CD8-positive, alpha-beta memory T cell (primary cell): ENCODE data around the gene MYO5B. TPM values are rescaled to one million over a fixed set of nuclear protein-coding genes. Genes with fewer than 3 reads are reported as not detected.

Source experiments
- CTCF ChIA-PET: fragments of 350-600 bp; sonication (Branson Sonifier 250); formaldehyde crosslinking; loops from one replicate; lab custom pipeline; 2021; ENCODE audit warnings: antibody characterized with exemption; lab: Charles Lee
- POLR2A ChIA-PET: fragments of 350-600 bp; sonication (Branson Sonifier 250); formaldehyde crosslinking; loops from one replicate; lab custom pipeline; 2021; ENCODE audit warnings: antibody characterized with exemption; lab: Charles Lee
- DNase-seq, 5 donors: peaks; one replicate each; pipeline versions ENCODE4 v3.0.0 to v3.0.0-alpha.2; 2020 to 2022; ENCODE audit warnings: mixed read lengths in 1 of 5
- H3K27ac ChIP-seq: one replicate; pipeline ENCODE4 v1.7.0; 2013; ENCODE audit warnings: low read depth, mild to moderate bottlenecking, low read length, moderate library complexity
- H3K27me3 ChIP-seq: 2 replicates; pipeline ENCODE4 v1.7.0; 2013; ENCODE audit warnings: low read length, mild to moderate bottlenecking; ENCODE audit not compliant: insufficient read depth, poor library complexity, severe bottlenecking
- H3K36me3 ChIP-seq: 2 replicates; pipeline ENCODE4 v1.7.0; 2013; ENCODE audit warnings: mild to moderate bottlenecking, low read length, moderate library complexity; ENCODE audit not compliant: insufficient read depth
- H3K4me1 ChIP-seq: 2 replicates; pipeline ENCODE4 v1.7.0; 2013; ENCODE audit warnings: mild to moderate bottlenecking, low read length, moderate library complexity; ENCODE audit not compliant: insufficient read depth
- H3K4me3 ChIP-seq: 2 replicates; pipeline ENCODE4 v1.7.0; 2013; ENCODE audit warnings: mild to moderate bottlenecking, low read length
- H3K9me3 ChIP-seq: 2 replicates; pipeline ENCODE4 v1.7.0; 2013; ENCODE audit warnings: mild to moderate bottlenecking, low read length
- H3K27ac Mint-ChIP-seq, 8 donors: one replicate each; pipeline ENCODE4 v1.8.0; 2020 to 2021; ENCODE audit warnings: mixed read lengths in 8 of 8, mild to moderate bottlenecking in 6 of 8, inconsistent platforms in 3 of 8, moderate library complexity in 3 of 8
- H3K27me3 Mint-ChIP-seq, 2 donors: one replicate each; pipeline ENCODE4 v1.8.0; 2020 to 2021; ENCODE audit warnings: mixed read lengths in 2 of 2, mild to moderate bottlenecking in 1 of 2, moderate library complexity in 1 of 2
- H3K36me3 Mint-ChIP-seq, 3 donors: one replicate each; pipeline ENCODE4 v1.8.0; 2020 to 2021; ENCODE audit warnings: mixed read lengths in 3 of 3, inconsistent platforms in 1 of 3, mild to moderate bottlenecking in 1 of 3
- H3K4me1 Mint-ChIP-seq, 3 donors: one replicate each; pipeline ENCODE4 v1.8.0; 2020 to 2021; ENCODE audit warnings: mixed read lengths in 3 of 3, inconsistent platforms in 1 of 3, mild to moderate bottlenecking in 1 of 3
- H3K4me3 Mint-ChIP-seq, 7 donors: one replicate each; pipeline ENCODE4 v1.8.0; 2020 to 2021; ENCODE audit warnings: mixed read lengths in 7 of 7, mild to moderate bottlenecking in 6 of 7, moderate library complexity in 4 of 7, inconsistent platforms in 2 of 7
- H3K9me3 Mint-ChIP-seq, 5 donors: one replicate each; pipeline ENCODE4 v1.8.0; 2020 to 2022; ENCODE audit warnings: mixed read lengths in 5 of 5, mild to moderate bottlenecking in 3 of 5, moderate library complexity in 2 of 5, inconsistent platforms in 1 of 5
- polyA plus RNA-seq: library from polyadenylated mRNA; unstranded; fragments of 300-500 nt; fragmentation: Illumina TruSeq; gene quantifications from one replicate; pipeline ENCODE4 v1.2.3, GENCODE V29; 2021
- total RNA-seq, 2 experiments: library from RNA; stranded (reverse); gene quantifications; one replicate each; pipeline ENCODE4 v1.2.3, GENCODE V29; 2021

MYO5B gene
- total and polyA plus RNA-seq, 3 experiments from 2014 or later, result 0.07 to 0.11 TPM; not detected in 1

- peaks cover 0 to 2% (median 0%) of the 10 kb centered on the region in 5 donors for H3K9me3 Mint-ChIP-seq
- no peak overlapping the region for H3K27ac Mint-ChIP-seq
- POLR2A ChIA-PET, result no interaction called here
These were observed 263.8 kb downstream of the MYO5B start for GRCh38 chr18:49931179-49931578.

GRCh38 chr18:49926106-49926745 is 268.7 kb downstream of the MYO5B start:
- H3K4me3 Mint-ChIP-seq, result no peak overlapping the region
- ChIA-PET POLR2A (no interaction called here), CTCF (interaction anchor here (1.4 kb wide), 1 partner anchor 10 kb away, joined by 3 read pairs; no protein-coding TSS in a partner anchor)
- Histone ChIP-seq H3K4me1 (no peaks in the 10 kb centered on the region), H3K36me3 (no peaks in the 10 kb centered on the region), H3K9me3 (no peaks in the 10 kb centered on the region), H3K27ac (no peak overlapping the region), H3K4me3 (no peak overlapping the region), H3K27me3 (no peaks in the 10 kb centered on the region)
- H3K27me3 Mint-ChIP-seq, result peaks cover 23 to 56% of the 10 kb centered on the region in 2 donors
- H3K9me3 Mint-ChIP-seq, result peaks cover 0 to 7% (median 2%) of the 10 kb centered on the region in 5 donors
- H3K4me1 Mint-ChIP-seq, result no peaks in the 10 kb centered on the region
- DNase-seq, result no peak
- no peak overlapping the region for H3K27ac Mint-ChIP-seq
- H3K36me3 Mint-ChIP-seq, result no peaks in the 10 kb centered on the region

More at GRCh38 chr18:49931179-49931578, 263.8 kb downstream of the MYO5B start:
- H3K36me3 Mint-ChIP-seq, result no peaks in the 10 kb centered on the region
- Histone ChIP-seq H3K36me3 (no peaks in the 10 kb centered on the region), H3K4me3 (no peak overlapping the region), H3K9me3 (no peaks in the 10 kb centered on the region), H3K27ac (no peak overlapping the region), H3K4me1 (no peaks in the 10 kb centered on the region), H3K27me3 (no peaks in the 10 kb centered on the region)
- DNase-seq, result no peak
- no peak overlapping the region for H3K4me3 Mint-ChIP-seq
- H3K27me3 Mint-ChIP-seq, result peaks cover 21 to 30% of the 10 kb centered on the region in 2 donors
- H3K4me1 Mint-ChIP-seq, result no peaks in the 10 kb centered on the region
- CTCF ChIA-PET, result interaction anchor here (1.3 kb wide), 1 partner anchor 9 kb away, joined by 3 read pairs; no protein-coding TSS in a partner anchor

- CTCF ChIA-PET, result no interaction called here
- peaks cover 28 to 72% of the 10 kb centered on the region in 2 donors for H3K27me3 Mint-ChIP-seq
These were observed 270.5 kb downstream of the MYO5B start for GRCh38 chr18:49924293-49924983.

GRCh38 chr18:49922228-49922627 is 272.7 kb downstream of the MYO5B start:
- no peak for DNase-seq
- H3K4me1 Mint-ChIP-seq, result no peaks in the 10 kb centered on the region
- H3K36me3 Mint-ChIP-seq, result no peaks in the 10 kb centered on the region
- Histone ChIP-seq H3K27ac (no peak overlapping the region), H3K4me1 (no peaks in the 10 kb centered on the region), H3K4me3 (no peak overlapping the region), H3K9me3 (no peaks in the 10 kb centered on the region), H3K27me3 (no peaks in the 10 kb centered on the region), H3K36me3 (no peaks in the 10 kb centered on the region)
- peaks cover 26 to 83% of the 10 kb centered on the region in 2 donors for H3K27me3 Mint-ChIP-seq
- POLR2A ChIA-PET, result no interaction called here
- CTCF ChIA-PET, result interaction anchor here (1.4 kb wide), 1 partner anchor 10 kb away, joined by 3 read pairs; no protein-coding TSS in a partner anchor
- H3K9me3 Mint-ChIP-seq, result peaks cover 0 to 7% (median 2%) of the 10 kb centered on the region in 5 donors
- H3K27ac Mint-ChIP-seq, result no peak overlapping the region
- no peak overlapping the region for H3K4me3 Mint-ChIP-seq

More at GRCh38 chr18:49924293-49924983, 270.5 kb downstream of the MYO5B start:
- no peaks in the 10 kb centered on the region for H3K9me3 ChIP-seq
- no peaks in the 10 kb centered on the region for H3K4me1 ChIP-seq
- DNase-seq, result no peak
- Mint-ChIP-seq H3K4me1 (no peaks in the 10 kb centered on the region), H3K9me3 (peaks cover 0 to 7% (median 2%) of the 10 kb centered on the region in 5 donors), H3K4me3 (no peak overlapping the region), H3K36me3 (no peaks in the 10 kb centered on the region), H3K27ac (no peak overlapping the region)
- no peaks in the 10 kb centered on the region for H3K27me3 ChIP-seq
- H3K27ac ChIP-seq, result no peak overlapping the region
- H3K36me3 ChIP-seq, result no peaks in the 10 kb centered on the region
- POLR2A ChIA-PET, result no interaction called here
- H3K4me3 ChIP-seq, result no peak overlapping the region

- Mint-ChIP-seq H3K27ac (no peak overlapping the region), H3K9me3 (peaks cover 0 to 7% (median 2%) of the 10 kb centered on the region in 5 donors), H3K4me1 (no peaks in the 10 kb centered on the region), H3K36me3 (no peaks in the 10 kb centered on the region), H3K27me3 (peaks cover 27 to 80% of the 10 kb centered on the region in 2 donors), H3K4me3 (no peak overlapping the region)
- no peak overlapping the region for H3K4me3 ChIP-seq
- ChIA-PET CTCF (interaction anchor here (1.4 kb wide), 1 partner anchor 10 kb away, joined by 3 read pairs; no protein-coding TSS in a partner anchor), POLR2A (no interaction called here)
- H3K36me3 ChIP-seq, result no peaks in the 10 kb centered on the region
- no peaks in the 10 kb centered on the region for H3K4me1 ChIP-seq
- H3K27me3 ChIP-seq, result no peaks in the 10 kb centered on the region
- H3K27ac ChIP-seq, result no peak overlapping the region
- no peak for DNase-seq
- no peaks in the 10 kb centered on the region for H3K9me3 ChIP-seq
These were observed 273.5 kb downstream of the MYO5B start for GRCh38 chr18:49921318-49921985.

- Mint-ChIP-seq H3K4me1 (no peaks in the 10 kb centered on the region), H3K36me3 (no peaks in the 10 kb centered on the region)
These were observed 274.2 kb downstream of the MYO5B start for GRCh38 chr18:49920731-49921130.

GRCh38 chr18:49917742-49918141 is 277.2 kb downstream of the MYO5B start:
- DNase-seq, result no peak
- Histone ChIP-seq H3K4me1 (no peaks in the 10 kb centered on the region), H3K9me3 (no peaks in the 10 kb centered on the region), H3K27ac (no peak overlapping the region), H3K27me3 (no peaks in the 10 kb centered on the region), H3K36me3 (no peaks in the 10 kb centered on the region), H3K4me3 (no peak overlapping the region)
- POLR2A ChIA-PET, result no interaction called here
- Mint-ChIP-seq H3K27ac (no peak overlapping the region), H3K27me3 (peaks cover 24 to 70% of the 10 kb centered on the region in 2 donors), H3K36me3 (no peaks in the 10 kb centered on the region), H3K9me3 (no peaks in the 10 kb centered on the region), H3K4me1 (no peaks in the 10 kb centered on the region), H3K4me3 (no peak overlapping the region)
- CTCF ChIA-PET, result no interaction called here

More at GRCh38 chr18:49920731-49921130, 274.2 kb downstream of the MYO5B start:
- no peak for DNase-seq
- H3K4me3 Mint-ChIP-seq, result no peak overlapping the region
- POLR2A ChIA-PET, result no interaction called here
- Histone ChIP-seq H3K4me1 (no peaks in the 10 kb centered on the region), H3K27ac (no peak overlapping the region), H3K9me3 (no peaks in the 10 kb centered on the region), H3K36me3 (no peaks in the 10 kb centered on the region), H3K4me3 (no peak overlapping the region), H3K27me3 (no peaks in the 10 kb centered on the region)
- H3K27ac Mint-ChIP-seq, result no peak overlapping the region
- peaks cover 0 to 7% (median 2%) of the 10 kb centered on the region in 5 donors for H3K9me3 Mint-ChIP-seq
- H3K27me3 Mint-ChIP-seq, result peaks cover 24 to 83% of the 10 kb centered on the region in 2 donors
- CTCF ChIA-PET, result no interaction called here
